ENCODE results near the gene HDAC9. TPM values are rescaled to one million over a fixed set of nuclear protein-coding genes. Genes with fewer than 3 reads are reported as not detected.

Gene HDAC9
- polyA plus RNA-seq, 1 of the 3 experiments (the other 2 are of a cell fraction), result 11.6 TPM

- TF ChIP-seq YY1 (IDR thresholded peaks at IDR 0.05; ENCODE audit: low read depth), result no peak
- peak; percentile 64 for TF ChIP-seq FOSL2 (IDR thresholded peaks at IDR 0.05; ENCODE audit: borderline replicate concordance, low read depth)
- TF ChIP-seq RXRA (IDR thresholded peaks at IDR 0.05; ENCODE audit: borderline replicate concordance, low read depth), result peak; percentile 43; the same call in 1 of the 2 replicates
- no peak for TF ChIP-seq TEAD4 (IDR thresholded peaks at IDR 0.05; ENCODE audit: borderline replicate concordance, insufficient read depth)
- TF ChIP-seq GABPA (IDR thresholded peaks at IDR 0.05; ENCODE audit: low read depth), result no peak
- no peak for TF ChIP-seq CHD2 (IDR thresholded peaks at IDR 0.05; ENCODE audit: low read length, partially characterized antibody)
- no peak for TF ChIP-seq SMC3 (IDR thresholded peaks at IDR 0.05; ENCODE audit: low read depth, low read length)
- TF ChIP-seq TCF12 (IDR thresholded peaks at IDR 0.05), result peak; percentile 48
- peak; percentile 72 for TF ChIP-seq JUND (IDR thresholded peaks at IDR 0.05)
- TF ChIP-seq EZH2phosphoT487 (IDR thresholded peaks at IDR 0.05; ENCODE audit: borderline replicate concordance, low read depth), result no peak
- TF ChIP-seq TAF1 (IDR thresholded peaks at IDR 0.05; ENCODE audit: borderline replicate concordance, low read depth, low read length), result no peak
- no peak for TF ChIP-seq ZBTB33 (IDR thresholded peaks at IDR 0.05; ENCODE audit: borderline replicate concordance, low read depth)
- peak; percentile 10; the same call in 1 of the 2 replicates for TF ChIP-seq MEF2A (IDR thresholded peaks at IDR 0.05; ENCODE audit: borderline replicate concordance, low read depth)
- TF ChIP-seq MAX (IDR thresholded peaks at IDR 0.05; ENCODE audit: low read depth), result peak; percentile 57; the same call in 1 of the 2 replicates
- TF ChIP-seq GATA2 (CRISPR knock-in tag; IDR thresholded peaks at IDR 0.05), result no peak
- TF ChIP-seq RAD21 (IDR thresholded peaks at IDR 0.05; ENCODE audit: low read length), result no peak
- TF ChIP-seq POLR2AphosphoS5 (IDR thresholded peaks at IDR 0.05; ENCODE audit: low read depth, low read length), result peak; percentile 21; the same call in 1 of the 2 replicates
- no peak for TF ChIP-seq NFIC (IDR thresholded peaks at IDR 0.05; ENCODE audit: borderline replicate concordance)
- no peak for TF ChIP-seq RFX5 (IDR thresholded peaks at IDR 0.05; ENCODE audit: low read length)
- no peak for TF ChIP-seq MXI1 (IDR thresholded peaks at IDR 0.05; ENCODE audit: low read depth, low read length)
- TF ChIP-seq, protein P1, sequence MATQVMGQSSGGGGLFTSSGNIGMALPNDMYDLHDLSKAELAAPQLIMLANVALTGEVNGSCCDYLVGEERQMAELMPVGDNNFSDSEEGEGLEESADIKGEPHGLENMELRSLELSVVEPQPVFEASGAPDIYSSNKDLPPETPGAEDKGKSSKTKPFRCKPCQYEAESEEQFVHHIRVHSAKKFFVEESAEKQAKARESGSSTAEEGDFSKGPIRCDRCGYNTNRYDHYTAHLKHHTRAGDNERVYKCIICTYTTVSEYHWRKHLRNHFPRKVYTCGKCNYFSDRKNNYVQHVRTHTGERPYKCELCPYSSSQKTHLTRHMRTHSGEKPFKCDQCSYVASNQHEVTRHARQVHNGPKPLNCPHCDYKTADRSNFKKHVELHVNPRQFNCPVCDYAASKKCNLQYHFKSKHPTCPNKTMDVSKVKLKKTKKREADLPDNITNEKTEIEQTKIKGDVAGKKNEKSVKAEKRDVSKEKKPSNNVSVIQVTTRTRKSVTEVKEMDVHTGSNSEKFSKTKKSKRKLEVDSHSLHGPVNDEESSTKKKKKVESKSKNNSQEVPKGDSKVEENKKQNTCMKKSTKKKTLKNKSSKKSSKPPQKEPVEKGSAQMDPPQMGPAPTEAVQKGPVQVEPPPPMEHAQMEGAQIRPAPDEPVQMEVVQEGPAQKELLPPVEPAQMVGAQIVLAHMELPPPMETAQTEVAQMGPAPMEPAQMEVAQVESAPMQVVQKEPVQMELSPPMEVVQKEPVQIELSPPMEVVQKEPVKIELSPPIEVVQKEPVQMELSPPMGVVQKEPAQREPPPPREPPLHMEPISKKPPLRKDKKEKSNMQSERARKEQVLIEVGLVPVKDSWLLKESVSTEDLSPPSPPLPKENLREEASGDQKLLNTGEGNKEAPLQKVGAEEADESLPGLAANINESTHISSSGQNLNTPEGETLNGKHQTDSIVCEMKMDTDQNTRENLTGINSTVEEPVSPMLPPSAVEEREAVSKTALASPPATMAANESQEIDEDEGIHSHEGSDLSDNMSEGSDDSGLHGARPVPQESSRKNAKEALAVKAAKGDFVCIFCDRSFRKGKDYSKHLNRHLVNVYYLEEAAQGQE (IDR thresholded peaks at IDR 0.05; ENCODE audit: low read depth, low read length), result no peak
These were observed 531.3 kb downstream of the HDAC9 start (continued) for GRCh38 chr7:19026888-19027287.

Data from SK-N-SH (cell line).